Hematopoietic multipotent progenitor cell treated with erythropoietin and hydrocortisone succinate and interleukin-3 and kit ligand, for 17 days (in vitro differentiated cells): ENCODE results near the gene CCSER1.
"Not testable (repeated sequence)": the region's sequence is repeated elsewhere in the genome, so short reads cannot be mapped to it uniquely, and the experiment has no call there.

Experiments
- DNase-seq: peaks from one replicate; pipeline ENCODE4 v3.0.0-alpha.2; 2015; ENCODE audit warnings: low spot score

The CCSER1 gene

GRCh38 chr4:91284480-91284879, 1157.3 kb downstream of the CCSER1 start:
- no peak for DNase-seq

- DNase-seq = no peak
Observed at GRCh38 chr4:91285487-91285886, 1158.3 kb downstream of the CCSER1 start.

DNA sequence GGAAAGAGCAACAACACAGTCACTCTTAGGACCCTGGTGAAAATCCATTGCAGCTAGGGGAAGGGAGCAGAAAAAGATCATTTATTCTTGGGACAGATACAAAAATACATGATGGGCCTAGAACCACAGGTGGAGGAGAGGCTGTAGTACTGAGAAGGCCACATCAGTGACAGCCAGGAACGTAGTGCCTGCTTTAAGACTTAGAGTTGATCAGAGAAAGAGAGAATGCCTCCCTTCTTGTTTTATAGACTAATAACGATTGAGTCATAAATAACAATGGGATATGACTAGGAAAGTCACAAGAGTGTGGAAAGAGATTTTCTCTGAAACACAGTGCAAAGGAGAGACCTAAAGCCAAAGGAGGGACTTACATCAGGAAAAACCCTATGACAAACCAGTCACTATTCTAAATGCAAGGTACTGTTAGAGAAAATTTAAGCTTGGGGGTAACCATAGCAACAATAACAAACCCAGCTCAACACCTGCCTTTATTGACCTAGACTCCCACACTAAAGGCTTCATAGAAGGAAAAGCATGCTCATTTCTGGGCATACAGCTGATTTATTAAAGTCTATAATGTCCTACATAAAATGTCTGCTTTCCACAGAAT, 1161.6 kb downstream of the CCSER1 start:
- DNase-seq = no peak

- DNase-seq = no peak
Observed at GRCh38 chr4:91298156-91298700, 1171.0 kb downstream of the CCSER1 start.

GRCh38 chr4:91298824-91299223, 1171.6 kb downstream of the CCSER1 start:
- no peak for DNase-seq

DNA sequence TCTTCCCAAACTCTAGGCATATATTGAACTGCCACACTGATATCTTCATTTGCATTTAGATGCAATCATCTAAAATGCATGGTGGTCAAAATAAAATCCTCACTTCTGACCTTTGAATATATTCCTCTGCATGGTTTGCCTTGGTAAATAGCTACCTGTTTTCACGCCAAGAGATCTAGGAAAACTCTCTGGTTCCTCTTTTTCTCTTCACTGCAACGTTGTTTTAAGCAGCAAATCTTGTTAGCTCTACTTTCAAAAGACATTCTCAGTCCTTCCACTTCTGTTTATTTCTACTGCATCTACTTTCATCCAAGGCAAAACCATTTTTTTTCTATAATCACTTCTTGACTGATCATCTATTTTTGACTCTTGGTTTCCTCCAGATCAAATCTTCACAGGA, 1174.9 kb downstream of the CCSER1 start:
- DNase-seq = no peak

GRCh38 chr4:91304292-91304691, 1177.1 kb downstream of the CCSER1 start:
- DNase-seq = no peak

GRCh38 chr4:91317434-91317833, 1190.2 kb downstream of the CCSER1 start:
- no peak for DNase-seq

DNA sequence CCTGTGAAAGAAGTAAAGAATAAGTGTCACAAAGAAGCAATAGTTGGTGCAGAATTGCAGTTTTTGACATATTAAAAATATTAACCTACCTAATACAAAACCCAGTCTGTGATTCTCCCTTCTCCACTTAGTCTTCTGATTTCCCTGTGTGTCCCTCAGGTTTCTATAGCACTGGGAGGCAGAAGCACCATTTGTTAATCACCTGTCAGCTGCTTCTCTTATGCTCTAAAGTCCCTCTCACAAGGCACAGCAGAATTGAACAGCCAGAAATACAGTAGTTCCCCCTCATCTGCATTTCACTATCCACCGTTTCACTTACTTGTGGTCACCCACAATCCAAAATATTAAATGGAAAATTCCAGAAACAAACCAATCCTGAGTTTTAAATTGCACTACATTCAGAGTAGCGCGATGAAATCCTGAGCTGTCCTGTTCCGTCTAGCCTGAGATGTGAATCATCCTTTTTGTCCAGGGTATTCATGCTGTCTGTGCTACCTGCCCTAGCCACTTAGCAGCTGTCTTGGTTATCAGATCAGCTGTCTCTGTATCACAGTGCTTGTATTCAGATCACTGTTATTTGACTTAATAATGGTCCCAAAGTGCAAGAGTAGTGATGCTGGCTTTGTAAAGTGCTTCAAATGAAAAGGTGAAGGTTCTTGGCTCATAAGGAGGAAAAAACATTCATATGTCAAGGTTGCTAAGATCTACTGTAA, 1192.5 kb downstream of the CCSER1 start:
- DNase-seq = no peak

DNA sequence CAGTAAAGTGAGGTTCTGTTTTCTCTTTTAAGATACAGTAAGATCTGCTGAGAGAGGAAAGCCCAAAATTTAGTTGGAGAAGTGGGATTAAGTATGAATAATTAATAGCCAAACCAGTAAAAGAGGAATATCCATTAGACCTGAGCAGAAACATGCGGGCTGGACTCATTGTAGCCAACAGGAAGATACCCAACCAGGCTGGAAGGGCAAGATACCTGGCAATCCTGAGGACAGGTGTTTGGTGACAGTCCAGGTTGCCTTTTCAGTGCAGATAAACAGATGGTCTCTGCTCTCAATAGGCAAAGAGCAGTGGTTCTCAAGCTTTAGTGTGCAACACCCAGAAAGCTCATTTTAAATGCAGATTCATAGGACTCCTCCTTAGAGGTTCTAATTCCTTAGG, 1195.8 kb downstream of the CCSER1 start:
- no peak for DNase-seq

DNA sequence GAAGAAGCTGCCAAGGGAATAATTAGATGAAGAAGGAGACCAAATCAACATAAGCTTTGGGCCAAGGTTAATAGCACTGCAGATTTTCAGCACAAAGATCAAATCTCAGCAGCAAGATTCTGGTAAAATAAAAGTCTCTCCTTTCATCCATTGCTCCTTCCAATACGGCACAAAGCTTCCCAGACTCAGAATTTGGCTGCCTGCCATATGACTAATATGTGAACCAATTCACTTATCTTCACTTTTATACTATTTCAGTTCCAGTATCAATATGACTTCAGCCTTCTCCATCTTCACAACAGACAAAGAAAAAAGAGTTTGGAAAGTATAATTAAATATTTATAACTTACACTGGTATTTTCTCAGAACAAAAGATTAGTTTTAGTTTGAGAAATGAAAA, 1198.3 kb downstream of the CCSER1 start:
- no peak for DNase-seq

GRCh38 chr4:91326167-91326566, 1199.0 kb downstream of the CCSER1 start:
- not testable (repeated sequence) for DNase-seq

- DNase-seq = no peak
Observed at GRCh38 chr4:91330555-91331137, 1203.5 kb downstream of the CCSER1 start.

DNA sequence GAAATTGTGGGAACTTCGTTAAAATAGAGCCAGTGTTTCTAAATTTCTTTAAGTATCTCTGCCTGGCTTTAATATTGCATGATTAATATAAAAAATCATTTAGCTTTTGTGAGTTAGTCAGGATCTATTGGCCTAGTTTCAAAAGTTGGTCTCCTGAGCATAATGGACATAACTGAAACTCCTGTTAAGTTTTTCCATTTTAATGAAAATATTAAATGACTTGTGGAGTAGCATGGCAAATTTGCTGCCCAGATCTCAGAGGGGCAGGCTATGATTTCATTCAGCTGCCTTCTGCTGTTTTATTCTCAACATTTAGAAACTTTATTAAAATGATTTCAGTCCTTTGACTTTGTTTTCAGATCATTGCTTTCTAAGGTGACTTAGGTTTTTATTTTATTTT, 1213.6 kb downstream of the CCSER1 start:
- no peak for DNase-seq

- no peak for DNase-seq
Observed at GRCh38 chr4:91345632-91346031, 1218.4 kb downstream of the CCSER1 start.

GRCh38 chr4:91356496-91356895, 1229.3 kb downstream of the CCSER1 start:
- not testable (repeated sequence) for DNase-seq

DNA sequence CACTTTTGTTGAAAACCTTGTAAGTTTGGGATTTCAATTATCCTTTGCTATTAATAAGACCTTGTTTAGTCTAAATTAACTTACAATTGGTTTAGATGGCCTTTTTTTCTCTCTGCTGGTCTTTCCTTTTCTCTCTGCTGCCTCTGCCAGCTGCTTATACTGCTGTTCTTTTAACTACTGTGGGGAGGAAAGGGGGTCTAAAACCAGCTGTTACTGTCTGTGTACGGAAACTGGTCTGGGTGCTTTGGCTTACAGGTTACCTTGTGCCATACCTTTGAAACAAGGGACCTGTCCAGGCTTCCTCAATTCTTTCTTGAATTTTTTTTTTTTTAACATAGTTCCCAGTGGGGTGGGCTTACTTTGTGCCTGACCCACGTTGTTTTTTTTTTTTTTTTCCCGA, 1230.8 kb downstream of the CCSER1 start:
- DNase-seq = not testable (repeated sequence)

GRCh38 chr4:91358621-91359020, 1231.4 kb downstream of the CCSER1 start:
- DNase-seq = not testable (repeated sequence)

DNA sequence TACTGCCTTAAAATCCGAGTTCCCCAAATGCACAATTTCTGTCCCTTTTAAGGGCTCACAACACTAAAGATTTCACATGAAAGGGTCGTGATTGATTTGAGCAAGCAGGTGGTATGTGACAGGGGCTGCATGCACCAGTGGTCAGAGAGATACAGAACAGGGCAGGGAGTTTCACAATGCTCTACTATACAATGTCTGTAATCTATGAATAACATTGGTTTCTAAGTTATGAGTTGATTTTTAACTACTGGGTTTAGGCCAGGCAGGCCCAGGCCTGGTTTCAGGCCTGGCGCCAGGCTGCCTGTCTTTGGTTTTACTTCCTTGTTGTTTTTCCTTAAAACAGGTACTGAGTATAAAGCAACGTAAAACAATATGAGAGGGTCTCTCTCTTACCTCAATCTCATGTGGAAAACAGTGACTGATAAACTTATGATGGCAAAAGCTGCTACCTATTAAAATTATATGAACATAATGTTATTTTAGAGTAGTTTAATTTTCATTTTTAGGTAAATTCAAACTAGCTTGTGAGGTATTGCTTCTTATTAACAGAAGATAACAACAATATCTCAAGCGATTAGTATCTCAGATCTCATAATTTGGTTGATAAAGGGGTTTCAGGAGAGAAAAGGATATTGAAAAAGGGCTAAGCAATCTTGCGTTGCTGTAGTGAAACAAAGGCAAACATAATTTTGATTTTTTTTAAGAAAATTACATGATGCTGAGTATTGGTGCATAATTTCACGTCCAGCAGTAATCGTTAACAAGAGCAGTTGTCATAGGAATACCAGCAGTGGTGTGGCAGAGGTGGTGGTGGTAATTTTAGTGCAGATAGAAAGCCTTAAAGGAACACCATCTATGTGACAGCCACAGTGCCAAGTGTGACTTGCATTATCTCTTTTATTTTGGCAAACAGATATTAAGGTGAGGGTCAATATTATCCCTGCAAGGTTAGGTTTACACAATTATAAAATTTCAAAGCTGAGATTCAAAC, 1232.1 kb downstream of the CCSER1 start:
- DNase-seq = no peak

DNA sequence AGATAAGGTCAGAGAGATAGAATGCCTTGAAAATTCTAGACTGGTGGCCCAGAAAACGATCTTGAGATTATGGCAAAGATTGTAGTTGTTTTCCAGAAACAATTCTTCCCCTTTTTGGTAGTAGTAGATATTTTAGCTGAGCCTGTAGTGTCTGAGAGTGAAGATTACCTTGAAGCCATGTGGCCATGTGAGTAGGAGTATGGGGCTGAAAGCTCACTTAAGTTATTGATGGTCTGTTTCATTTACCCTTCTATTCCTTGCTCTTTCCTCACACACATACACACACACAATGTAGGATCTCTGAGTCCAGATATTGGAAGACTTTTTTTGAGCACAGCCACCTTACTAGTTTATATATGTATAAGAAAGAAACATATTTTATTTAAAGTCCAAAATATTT, 1234.9 kb downstream of the CCSER1 start:
- no peak for DNase-seq

DNA sequence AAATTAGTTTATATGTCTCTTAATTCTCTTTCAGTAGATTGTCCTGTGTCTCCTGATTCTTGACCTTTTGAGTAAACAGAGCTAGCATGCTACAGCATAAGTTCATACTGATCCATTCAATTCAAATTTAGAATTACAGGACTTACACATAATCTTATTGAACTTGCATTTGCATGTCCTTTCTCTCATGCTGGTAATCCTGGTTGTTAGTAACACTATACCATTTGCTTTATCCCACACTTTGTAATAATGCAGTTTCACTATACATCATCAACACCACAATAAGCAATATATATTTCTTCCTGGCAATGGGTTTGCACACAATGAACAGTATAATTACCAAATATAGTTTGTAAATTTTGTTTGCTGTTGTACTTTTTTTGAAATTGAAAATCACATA, 1239.4 kb downstream of the CCSER1 start:
- DNase-seq = no peak

GRCh38 chr4:91369116-91369515, 1241.9 kb downstream of the CCSER1 start:
- no peak for DNase-seq
